GM18870 (cell line): ENCODE measurements around the gene TBC1D9.

Experiments used
- ATAC-seq: cut with Tn5 transposase; IDR thresholded peaks from one replicate; pipeline ENCODE4 v1.9.1; 2021; ENCODE audit warnings: moderate library complexity; ENCODE audit not compliant: unreplicated experiment

The TBC1D9 gene

GRCh38 chr4:140628016-140628415 lies 128.2 kb downstream of the TBC1D9 start:
- no peak for ATAC-seq

DNA sequence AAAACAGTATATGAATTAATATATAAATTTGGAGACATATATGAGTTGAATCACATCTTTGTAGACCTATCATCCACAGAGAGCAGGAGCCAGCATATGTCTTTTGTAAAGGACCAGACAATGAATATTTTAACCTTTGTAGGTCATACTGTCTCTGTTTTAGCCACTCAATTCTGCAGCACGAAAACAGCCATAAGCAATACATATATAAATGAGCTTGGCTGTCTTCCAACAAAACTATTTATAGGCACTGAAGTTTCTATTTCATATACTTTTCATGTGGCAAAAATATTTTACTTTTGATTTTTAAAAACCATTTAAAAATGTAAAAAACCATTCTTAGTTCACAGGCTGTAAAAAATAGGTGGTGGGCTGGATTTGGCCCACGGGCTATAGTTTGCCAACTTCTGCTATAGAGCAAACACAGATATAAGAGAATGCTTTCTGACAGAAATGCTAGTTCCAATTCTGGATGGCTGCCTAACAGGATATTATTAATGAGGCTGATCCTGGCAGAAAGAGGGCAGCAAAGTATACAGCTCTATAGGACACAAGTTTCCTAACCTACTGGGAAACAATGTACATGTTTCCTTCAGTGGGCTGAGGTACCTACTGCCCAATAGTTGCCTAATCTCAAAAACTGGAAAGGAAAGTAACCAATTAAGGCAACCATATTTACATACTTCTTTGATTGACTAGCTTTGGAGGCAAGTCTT lies 129.4 kb downstream of the TBC1D9 start:
- ATAC-seq: no peak

- ATAC-seq: no peak
These were observed 133.7 kb downstream of the TBC1D9 start for GRCh38 chr4:140622333-140622958.

DNA sequence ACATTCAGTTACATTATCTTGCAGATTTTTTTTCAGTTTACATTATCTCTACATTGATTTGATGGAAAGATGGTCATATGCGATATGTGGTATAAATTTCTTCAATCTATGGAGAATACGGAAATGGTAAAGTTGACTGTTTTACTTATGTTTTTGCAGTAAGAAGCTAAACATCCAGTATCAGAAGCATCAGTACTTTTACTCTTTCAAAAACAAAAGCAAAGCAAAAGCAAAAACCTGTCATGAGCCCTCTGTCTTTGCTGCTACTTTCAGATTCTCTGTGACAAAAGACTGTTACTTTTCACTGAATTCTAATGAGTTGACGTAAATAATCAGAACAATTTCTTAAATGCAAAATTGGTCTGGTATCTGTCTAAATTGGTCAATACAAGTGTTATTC lies 135.0 kb downstream of the TBC1D9 start:
- ATAC-seq: no peak

- ATAC-seq: no peak
These were observed 138.5 kb downstream of the TBC1D9 start for GRCh38 chr4:140617499-140618248.

DNA sequence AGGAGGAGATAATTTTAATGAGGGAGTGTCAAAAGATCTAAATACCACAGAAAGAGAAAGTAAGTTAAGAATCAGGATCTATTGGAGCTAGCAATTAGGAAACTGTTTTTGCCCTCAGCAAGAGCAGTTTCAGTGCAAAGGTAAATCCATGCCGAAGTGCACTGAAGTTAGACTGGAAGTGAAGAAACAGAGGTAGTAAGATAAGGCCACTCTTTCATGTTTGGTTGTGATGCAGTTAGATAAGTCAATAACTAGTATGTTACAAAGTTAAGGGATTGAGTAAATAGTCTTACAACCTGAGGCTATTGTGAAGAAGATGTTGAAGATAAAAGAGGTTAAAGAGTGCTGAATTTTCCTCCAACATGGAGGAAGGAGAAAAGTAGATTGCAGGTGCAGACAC lies 140.7 kb downstream of the TBC1D9 start:
- no peak for ATAC-seq

GRCh38 chr4:140612357-140612756 lies 143.8 kb downstream of the TBC1D9 start:
- no peak for ATAC-seq

DNA sequence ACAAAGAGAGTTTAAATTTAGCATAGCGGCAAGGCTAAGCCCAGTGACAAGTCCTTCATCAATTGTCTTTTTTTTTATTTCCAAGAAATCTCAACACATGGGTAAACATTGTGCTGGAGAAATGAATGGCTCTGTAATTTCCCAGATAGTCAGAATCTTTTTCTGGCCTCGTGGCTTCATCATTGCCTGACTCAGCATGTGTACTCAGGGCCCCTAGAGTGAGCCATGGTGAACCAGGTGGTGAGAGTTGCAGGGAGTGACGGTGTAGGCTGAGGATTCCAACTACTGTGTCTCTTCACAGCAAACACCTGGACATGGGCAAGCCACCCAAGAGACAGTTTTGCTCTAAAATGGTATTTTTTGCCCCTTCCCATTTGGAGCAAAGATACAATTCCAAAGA lies 144.3 kb downstream of the TBC1D9 start:
- ATAC-seq: no peak

DNA sequence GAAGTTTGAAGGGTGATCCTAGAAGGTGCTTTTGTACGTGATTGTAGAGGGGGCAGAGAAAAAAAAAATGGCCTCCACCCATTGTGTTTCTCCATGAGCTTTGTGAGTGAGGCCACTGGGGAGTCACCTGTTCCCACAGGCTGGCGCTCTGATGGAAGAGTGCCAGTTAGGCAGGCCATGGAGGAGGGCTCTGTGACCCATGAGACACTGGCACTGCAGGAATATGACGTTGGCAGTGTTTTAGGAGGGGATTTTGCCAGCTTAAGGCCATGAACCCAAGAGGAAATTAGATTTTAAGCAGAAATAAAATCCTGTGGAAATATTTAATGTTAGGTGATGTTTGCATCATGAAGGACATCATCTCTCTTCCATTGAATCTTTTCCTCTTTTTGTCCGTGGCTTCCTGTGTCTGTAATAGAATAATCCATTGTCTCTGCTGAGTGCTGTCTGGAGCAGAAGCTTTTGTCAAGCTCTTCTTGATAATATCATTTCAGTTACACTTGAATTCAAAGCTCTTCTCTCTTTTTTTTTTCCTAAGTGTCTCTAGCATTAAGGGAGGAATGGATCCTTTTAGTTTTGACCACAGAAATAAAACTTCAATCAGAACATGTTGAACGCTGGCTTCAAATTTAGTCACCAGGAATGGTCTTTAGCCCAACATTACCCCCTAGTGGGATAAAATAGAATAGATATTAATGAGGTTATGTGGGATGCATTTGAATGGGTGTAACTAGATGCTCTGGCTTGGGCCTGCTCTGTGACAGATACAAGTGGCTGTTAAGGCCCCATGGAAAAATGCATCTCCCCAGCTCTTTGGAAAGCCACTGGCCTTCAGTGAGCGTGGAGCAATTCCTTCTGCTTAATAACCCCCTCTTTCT lies 146.4 kb downstream of the TBC1D9 start:
- peak; percentile 85 for ATAC-seq

DNA sequence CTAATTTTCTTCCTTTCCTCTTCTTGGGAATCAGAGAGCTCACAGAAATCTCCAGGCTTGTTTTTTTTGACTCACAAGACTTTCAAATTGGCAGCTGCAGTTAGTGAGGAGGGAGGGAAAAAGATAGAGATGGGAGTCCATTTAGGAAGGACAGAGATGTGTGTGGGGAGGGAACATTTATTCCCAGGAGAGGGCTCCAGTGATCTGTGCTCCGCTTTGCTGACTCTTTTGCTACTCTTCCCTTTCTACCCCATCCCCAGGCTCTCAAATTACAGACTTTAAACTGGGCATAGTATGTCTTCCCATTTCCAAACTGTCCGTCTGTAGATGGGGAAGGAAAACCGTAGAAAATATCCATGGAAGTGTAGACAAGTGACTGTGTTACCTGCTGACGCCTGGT lies 148.3 kb downstream of the TBC1D9 start:
- ATAC-seq: no peak

DNA sequence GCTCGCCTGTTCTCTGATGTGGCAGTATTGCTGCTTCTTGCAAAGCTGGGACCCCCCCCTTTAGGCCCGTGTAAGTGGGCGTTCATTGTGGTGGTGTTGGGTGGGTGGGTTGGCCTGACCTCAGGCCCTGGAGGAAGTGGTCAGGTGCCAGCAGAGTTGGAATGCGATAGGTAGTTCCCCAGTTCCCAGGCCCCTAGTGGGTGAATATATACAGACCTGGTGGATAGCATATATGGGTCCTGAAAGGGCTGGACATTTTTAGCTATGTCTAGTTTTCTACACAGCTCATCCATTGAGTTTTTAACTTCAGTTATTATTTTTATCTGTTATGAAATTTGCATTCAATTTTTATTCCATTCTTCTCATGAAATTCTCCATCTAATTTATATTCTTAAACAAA lies 151.6 kb downstream of the TBC1D9 start:
- ATAC-seq: no peak

DNA sequence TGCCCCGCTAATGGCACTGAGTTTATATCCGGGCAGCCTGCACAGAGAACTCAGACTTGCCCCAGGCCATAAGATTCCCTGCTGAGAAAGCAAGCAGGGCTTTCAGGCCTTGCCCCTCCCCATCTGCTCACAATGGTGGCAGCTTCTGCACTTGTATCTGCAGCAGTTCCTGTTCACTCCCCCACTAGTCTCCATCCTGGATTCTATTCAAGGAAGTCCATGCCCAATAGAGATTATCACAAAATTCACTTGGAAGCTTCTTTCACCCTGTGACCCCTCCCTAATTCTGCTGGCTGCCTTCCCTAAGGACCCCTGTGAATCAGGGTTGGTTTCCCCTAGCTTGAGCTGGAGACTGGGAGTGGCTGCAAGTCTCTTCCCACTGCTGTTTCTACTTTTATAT lies 152.9 kb downstream of the TBC1D9 start:
- no peak for ATAC-seq

DNA sequence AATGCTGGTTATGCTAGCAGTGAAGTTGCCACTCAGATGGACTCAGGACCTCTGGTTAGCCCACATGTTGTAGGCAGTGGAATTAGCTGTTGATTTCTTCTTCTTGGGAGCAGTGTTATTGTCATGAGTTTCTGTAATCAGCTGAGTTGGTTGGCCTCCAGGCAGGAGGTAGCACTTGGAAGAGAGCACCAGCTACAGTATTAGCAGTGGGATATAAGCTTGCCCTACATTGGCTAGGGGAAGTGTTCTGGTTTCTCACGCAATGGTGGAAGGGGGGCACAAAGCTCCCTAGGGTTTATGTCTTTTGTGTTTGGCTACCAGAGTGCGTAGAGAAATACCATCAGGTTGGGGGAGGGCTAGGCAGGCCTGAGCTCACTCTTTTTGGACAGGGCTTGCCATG lies 153.5 kb downstream of the TBC1D9 start:
- no peak for ATAC-seq

DNA sequence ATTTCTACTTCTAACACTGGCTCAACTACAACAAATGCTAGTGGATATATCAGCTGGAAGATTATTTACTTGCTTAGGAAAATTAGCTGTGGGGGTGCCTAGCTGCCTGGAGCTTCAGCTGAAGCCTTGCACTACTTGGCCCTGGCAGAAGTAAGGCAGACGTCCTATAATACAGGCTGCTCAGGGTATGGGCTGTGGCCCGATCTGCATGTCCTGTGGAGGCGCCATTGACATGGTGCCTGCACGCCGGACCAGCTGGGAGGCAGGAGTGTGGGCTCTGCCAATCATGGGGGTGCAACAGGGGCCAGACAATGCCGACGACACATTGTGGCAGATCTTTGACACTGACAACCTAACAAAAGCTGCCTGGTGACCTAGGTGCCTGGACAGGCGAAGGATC lies 155.8 kb downstream of the TBC1D9 start:
- ATAC-seq: no peak

DNA sequence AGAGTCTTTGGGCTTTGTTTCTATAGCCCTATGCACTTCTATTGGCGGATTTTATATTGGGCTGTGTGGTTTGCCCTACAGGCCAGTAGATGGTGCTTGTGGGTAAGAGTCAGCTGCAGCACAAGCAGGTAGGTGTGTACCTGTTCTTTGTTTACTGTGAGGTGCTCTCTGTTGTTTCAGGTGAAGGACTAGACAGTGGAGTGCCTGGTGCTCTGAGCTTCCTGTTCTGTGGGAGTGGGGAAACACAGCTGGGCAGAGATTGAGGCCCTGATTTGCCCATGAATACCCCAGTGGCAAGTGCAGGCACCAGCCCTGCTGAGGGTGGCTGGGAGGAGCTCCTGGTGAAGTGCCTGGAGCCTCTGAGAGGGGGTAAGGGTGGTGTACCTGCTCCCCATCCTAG lies 161.1 kb downstream of the TBC1D9 start:
- no peak for ATAC-seq

- no peak for ATAC-seq
These were observed 171.7 kb downstream of the TBC1D9 start for GRCh38 chr4:140584439-140584838.

DNA sequence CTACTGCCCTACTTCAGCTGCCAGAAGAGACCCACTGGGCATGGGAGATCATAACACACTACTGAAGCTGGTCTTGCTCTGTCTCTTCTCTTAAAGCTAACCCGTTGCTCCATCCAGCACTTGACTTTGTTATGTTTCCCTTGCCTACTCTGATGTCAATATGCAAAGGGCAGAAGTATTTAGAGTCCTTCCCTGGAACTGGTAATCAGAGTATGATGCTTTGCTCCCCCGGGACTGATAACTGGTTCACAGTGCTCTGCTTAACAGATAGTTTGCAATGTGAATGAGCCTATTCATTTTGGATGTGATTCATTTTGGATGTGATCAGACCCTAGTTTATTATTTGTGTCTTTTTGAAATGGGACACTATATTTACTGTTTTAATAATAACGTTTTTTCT lies 175.1 kb downstream of the TBC1D9 start:
- no peak for ATAC-seq

DNA sequence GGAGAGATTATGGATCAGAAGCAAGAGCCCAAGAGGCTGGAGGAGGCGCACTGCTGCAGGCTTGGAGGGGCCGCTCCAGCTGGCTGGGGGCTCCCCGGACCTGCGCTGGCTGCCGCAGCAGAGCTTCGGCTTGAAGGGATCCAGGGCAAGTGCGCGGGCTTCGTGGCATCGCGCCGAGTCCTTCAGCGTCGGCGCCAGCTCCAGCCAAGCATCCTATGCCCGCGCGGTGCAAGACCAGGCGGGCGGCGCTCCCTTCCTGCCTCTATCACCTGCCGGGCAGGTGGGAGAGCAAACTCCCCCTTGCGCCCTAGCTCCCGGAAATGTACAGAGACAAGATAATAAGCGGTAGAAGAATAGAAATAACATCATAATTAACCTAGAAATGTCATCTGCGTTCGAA lies 176.9 kb downstream of the TBC1D9 start:
- no peak for ATAC-seq

- ATAC-seq: no peak
These were observed 180.7 kb downstream of the TBC1D9 start for GRCh38 chr4:140575489-140575888.

- ATAC-seq: no peak
These were observed 184.6 kb downstream of the TBC1D9 start for GRCh38 chr4:140571620-140572019.
